ENCODE measurements around the gene ZNF407. TPM values are rescaled to one million over a fixed set of nuclear protein-coding genes. Genes with fewer than 3 reads are reported as not detected.
A peak's percentile ranks its signal among the peaks of the same experiment; 100 is the strongest.

ZNF407 gene
- total RNA-seq, 4 donors from 2014 or later, result 18.1 to 29.1 (median 19.7) TPM

DNA sequence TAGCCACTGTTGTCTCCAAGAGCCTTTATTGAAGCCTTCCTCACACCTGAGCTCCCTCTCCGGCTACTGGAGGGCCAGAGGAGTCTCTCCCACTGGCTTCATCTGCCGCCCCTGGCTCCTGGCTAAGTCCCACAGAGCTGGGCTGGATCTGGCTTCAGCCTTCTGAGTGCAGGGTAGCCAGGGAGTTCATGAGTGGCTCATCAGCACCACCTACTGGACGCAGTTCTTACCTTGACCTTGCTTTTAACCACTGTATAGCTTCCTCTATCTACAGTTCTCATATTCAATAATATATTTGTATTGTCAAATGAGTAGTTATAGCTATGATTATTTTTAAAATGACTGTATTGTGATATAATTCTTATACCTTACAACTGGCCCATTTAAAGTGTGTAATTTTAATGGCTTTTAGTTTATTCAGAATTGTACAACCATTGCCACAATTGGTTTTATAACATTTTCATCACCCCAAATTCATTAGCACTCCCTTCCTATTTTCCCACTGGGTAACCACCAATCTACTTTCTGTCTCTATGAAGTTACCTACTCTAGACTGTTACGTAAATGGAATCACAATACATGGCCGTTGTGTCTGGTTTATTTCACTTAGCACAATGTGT lies 45.6 kb upstream of the ZNF407 start:
- WGBS, 2 donors (ENCODE audit: low coverage in 1 of 2), result 12 to 13% methylated on average over 5 of the region's 5 CpGs
- ATAC-seq, result peak; percentile 86
- Histone ChIP-seq H3K4me3 (no peak overlapping the region), H3K4me1 (no peaks in the 10 kb centered on the region), H3K36me3 (no peaks in the 10 kb centered on the region), H3K27ac (no peak overlapping the region), H3K27me3 (peaks cover 9% of the 10 kb centered on the region), H3K9me3 (peaks cover 0 to 21% (median 0%) of the 10 kb centered on the region in 3 donors)
- TF ChIP-seq EP300 (IDR thresholded peaks at IDR 0.05) (no peak), POLR2AphosphoS5 (IDR thresholded peaks at IDR 0.05) (no peak), POLR2A (IDR thresholded peaks at IDR 0.05) (no peak)
- TF ChIP-seq, protein P1, sequence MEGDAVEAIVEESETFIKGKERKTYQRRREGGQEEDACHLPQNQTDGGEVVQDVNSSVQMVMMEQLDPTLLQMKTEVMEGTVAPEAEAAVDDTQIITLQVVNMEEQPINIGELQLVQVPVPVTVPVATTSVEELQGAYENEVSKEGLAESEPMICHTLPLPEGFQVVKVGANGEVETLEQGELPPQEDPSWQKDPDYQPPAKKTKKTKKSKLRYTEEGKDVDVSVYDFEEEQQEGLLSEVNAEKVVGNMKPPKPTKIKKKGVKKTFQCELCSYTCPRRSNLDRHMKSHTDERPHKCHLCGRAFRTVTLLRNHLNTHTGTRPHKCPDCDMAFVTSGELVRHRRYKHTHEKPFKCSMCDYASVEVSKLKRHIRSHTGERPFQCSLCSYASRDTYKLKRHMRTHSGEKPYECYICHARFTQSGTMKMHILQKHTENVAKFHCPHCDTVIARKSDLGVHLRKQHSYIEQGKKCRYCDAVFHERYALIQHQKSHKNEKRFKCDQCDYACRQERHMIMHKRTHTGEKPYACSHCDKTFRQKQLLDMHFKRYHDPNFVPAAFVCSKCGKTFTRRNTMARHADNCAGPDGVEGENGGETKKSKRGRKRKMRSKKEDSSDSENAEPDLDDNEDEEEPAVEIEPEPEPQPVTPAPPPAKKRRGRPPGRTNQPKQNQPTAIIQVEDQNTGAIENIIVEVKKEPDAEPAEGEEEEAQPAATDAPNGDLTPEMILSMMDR (IDR thresholded peaks at IDR 0.05), result peak; percentile 54 to 81 (median 75)

DNA sequence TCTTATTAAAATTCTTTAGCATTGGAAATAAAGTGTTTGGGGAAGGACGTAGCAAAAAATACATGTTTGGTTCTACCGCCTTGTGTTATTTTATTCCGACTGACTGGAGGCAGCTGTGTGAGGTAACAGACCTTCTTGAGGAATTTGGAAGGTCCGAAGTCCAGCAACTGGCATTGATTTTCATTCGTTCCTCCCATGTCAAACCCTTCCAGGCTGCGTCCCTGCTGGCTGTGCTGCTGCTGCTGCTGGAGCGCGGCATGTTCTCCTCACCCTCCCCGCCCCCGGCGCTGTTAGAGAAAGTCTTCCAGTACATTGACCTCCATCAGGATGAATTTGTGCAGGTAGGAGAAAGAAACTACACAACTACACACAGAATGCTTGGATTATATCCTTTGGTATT lies 41.5 kb upstream of the ZNF407 start:
- ATAC-seq, result no peak
- peaks cover 14% of the 10 kb centered on the region for H3K27me3 ChIP-seq
- H3K36me3 ChIP-seq, result no peaks in the 10 kb centered on the region
- H3K4me1 ChIP-seq, result no peaks in the 10 kb centered on the region
- H3K4me3 ChIP-seq, result no peak overlapping the region
- WGBS, 2 donors (ENCODE audit: low coverage in 1 of 2), result 61 to 88% methylated on average over 8 to 10 of the region's 11 CpGs
- TF ChIP-seq POLR2AphosphoS5 (IDR thresholded peaks at IDR 0.05) (no peak), POLR2A (IDR thresholded peaks at IDR 0.05) (no peak), EP300 (IDR thresholded peaks at IDR 0.05) (no peak)
- TF ChIP-seq, protein P1 (IDR thresholded peaks at IDR 0.05), result no peak
- H3K27ac ChIP-seq, result no peak overlapping the region
- no peaks in the 10 kb centered on the region for H3K9me3 ChIP-seq

DNA sequence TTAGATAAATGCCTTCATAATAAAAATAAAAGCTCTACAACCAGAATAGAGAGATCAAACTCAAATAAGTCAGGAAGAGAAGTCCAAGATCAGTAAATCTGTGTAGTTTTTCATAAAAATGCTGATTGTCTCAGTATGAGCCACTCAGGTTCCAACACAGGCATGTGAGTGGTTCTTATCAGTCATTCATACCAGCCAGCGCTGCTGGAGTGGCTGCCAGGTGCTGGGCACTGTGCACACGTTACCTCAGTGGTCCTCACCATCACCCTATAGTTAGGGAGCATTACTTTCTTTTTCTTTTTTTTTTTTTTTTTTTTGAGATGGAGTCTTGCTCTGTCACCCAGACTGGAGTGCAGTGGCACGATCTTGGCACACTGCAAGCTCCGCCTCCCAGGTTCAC lies 39.6 kb upstream of the ZNF407 start:
- Histone ChIP-seq H3K4me1 (no peaks in the 10 kb centered on the region), H3K27ac (no peak overlapping the region), H3K36me3 (no peaks in the 10 kb centered on the region), H3K27me3 (peaks cover 14% of the 10 kb centered on the region), H3K4me3 (no peak overlapping the region), H3K9me3 (no peaks in the 10 kb centered on the region)
- TF ChIP-seq EP300 (IDR thresholded peaks at IDR 0.05), result no peak
- WGBS, 2 donors (ENCODE audit: low coverage in 1 of 2), result 60 to 90% methylated on average over 2 of the region's 4 CpGs
- ATAC-seq, result no peak

DNA sequence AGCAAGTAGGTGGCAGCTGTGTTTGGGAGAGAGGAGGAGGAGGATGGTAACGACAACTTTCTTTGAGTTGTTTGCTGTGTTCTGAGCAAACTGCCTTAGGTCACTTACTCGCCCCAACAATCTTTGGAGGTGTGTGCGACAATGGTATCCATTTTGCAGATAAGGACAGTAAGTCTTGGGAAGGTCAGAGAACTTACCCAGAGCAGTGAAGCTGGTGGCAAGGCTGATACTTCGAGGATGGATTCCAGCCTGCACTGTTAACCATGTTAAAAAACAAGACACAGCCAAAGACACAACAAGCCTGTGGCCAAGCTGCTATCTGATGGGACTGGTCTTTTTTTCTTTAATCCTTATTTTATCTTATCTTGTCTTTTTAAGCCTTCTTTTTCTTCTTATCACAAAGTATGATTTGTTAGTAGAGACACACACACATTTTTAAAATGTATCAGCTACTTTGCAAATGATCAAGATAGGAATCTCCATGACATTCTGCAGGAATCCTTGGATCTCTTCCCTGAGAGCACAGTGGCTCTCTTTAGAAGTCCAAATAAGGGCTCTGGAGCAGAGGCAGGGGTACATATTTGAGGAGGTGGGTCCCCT lies 35.4 kb upstream of the ZNF407 start:
- peaks cover 5% of the 10 kb centered on the region for H3K27me3 ChIP-seq
- no peaks in the 10 kb centered on the region for H3K36me3 ChIP-seq
- ATAC-seq, result no peak
- no peak overlapping the region for H3K27ac ChIP-seq
- no peak overlapping the region for H3K4me3 ChIP-seq
- no peaks in the 10 kb centered on the region for H3K9me3 ChIP-seq
- H3K4me1 ChIP-seq, result no peaks in the 10 kb centered on the region
- 57 to 73% methylated on average over 2 to 4 of the region's 4 CpGs for WGBS, 2 donors (ENCODE audit: low coverage in 1 of 2)
- TF ChIP-seq POLR2A (IDR thresholded peaks at IDR 0.05), result no peak
- TF ChIP-seq POLR2AphosphoS5 (IDR thresholded peaks at IDR 0.05), result no peak
- TF ChIP-seq, protein P1 (IDR thresholded peaks at IDR 0.05), result no peak
- no peak for TF ChIP-seq EP300 (IDR thresholded peaks at IDR 0.05)

DNA sequence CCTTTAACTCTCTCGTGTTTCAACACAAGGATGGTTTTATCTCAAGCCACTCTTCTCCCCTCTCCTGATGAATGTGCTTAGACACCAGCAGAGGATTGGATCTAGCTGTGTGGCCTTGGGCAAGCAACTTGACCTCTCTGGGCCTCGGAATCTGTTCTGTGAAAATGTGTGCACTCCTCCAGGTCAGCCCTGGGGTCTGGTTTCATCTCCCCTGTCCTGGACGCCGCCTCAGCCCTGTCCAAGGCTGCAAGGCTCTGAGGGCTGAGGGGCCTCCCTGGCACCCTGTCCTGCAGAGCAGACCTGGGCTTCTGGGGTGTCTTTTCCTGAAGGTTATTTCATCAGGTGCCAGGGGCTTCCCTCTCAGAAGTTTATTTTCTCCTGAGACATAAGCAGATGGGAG lies 34.9 kb upstream of the ZNF407 start:
- Histone ChIP-seq H3K9me3 (no peaks in the 10 kb centered on the region), H3K4me3 (no peak overlapping the region), H3K27ac (no peak overlapping the region), H3K36me3 (no peaks in the 10 kb centered on the region), H3K27me3 (peaks cover 5% of the 10 kb centered on the region), H3K4me1 (no peaks in the 10 kb centered on the region)
- WGBS, 2 donors (ENCODE audit: low coverage in 1 of 2), result 76% methylated on average over 2 of the region's 4 CpGs; no CpG with 5 or more reads in 1 of the 2 donors
- ATAC-seq, result no peak
- TF ChIP-seq POLR2A (IDR thresholded peaks at IDR 0.05), result no peak
- TF ChIP-seq POLR2AphosphoS5 (IDR thresholded peaks at IDR 0.05), result no peak
- TF ChIP-seq, protein P1 (IDR thresholded peaks at IDR 0.05), result no peak

Data from gastroesophageal sphincter (tissue), 4 donors.